ENCODE data around the gene TMEM208. TPM values are rescaled to one million over a fixed set of nuclear protein-coding genes. Genes with fewer than 3 reads are reported as not detected.

TMEM208 gene
- total and polyA plus RNA-seq, 2 of the 13 experiments (the other 11 are each of a cell fraction or from before 2014, with no cell fraction given) = 58.8 to 72.9 TPM

DNA sequence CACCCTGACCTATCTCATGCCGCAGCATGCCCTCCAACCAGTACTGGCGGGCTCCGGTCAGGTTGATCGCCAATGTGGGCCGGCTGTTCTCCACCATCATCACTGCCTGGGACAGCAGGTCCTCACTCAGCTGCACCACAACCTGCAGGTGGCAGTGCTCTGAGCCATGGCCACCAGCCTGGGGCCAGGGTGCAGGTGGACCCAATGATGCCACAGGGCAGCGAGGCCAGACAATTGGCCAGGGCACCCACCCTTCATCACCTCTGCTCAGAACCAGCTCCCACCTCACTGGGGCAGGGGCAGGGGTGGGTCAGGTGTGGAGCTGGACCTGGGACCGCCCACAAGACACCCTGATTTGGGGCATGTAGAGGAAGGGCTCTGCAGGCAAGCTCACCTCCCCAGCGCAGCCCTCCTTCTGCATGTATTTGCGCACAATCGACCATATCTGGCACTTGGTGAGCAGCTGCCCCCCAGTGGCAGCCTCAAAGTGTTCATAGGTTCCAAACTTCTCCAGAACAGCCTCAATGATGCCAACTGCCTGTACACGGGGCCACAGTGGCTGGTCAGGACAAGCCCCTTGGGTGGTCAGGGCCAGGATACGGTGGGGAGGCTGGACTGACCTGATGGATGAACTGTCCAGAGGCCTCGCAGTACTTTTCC is 47.4 kb upstream of the TMEM208 start (continued):
- TF ChIP-seq SOX13 (IDR thresholded peaks at IDR 0.05) = no peak
- no peak for TF ChIP-seq SOX13 (CRISPR knock-in tag; conservative IDR thresholded peaks at IDR 0.05 in 1 of 2, IDR thresholded peaks at IDR 0.05 in 1 of 2)
- no peak for TF ChIP-seq ESRRA (CRISPR knock-in tag; IDR thresholded peaks at IDR 0.05; ENCODE audit: low read depth)
- no peak for TF ChIP-seq HNRNPUL1 (IDR thresholded peaks at IDR 0.05; ENCODE audit: low read depth, low read length)
- peak; percentile 42 for TF ChIP-seq AGO2 (optimal IDR thresholded peaks at IDR 0.05; ENCODE audit: low read depth, low read length)
- TF ChIP-seq, protein P1, sequence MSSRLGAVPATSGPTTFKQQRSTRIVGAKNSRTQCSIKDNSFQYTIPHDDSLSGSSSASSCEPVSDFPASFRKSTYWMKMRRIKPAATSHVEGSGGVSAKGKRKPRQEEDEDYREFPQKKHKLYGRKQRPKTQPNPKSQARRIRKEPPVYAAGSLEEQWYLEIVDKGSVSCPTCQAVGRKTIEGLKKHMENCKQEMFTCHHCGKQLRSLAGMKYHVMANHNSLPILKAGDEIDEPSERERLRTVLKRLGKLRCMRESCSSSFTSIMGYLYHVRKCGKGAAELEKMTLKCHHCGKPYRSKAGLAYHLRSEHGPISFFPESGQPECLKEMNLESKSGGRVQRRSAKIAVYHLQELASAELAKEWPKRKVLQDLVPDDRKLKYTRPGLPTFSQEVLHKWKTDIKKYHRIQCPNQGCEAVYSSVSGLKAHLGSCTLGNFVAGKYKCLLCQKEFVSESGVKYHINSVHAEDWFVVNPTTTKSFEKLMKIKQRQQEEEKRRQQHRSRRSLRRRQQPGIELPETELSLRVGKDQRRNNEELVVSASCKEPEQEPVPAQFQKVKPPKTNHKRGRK (CRISPR knock-in tag; IDR thresholded peaks at IDR 0.05) = no peak
- TF ChIP-seq, protein P2, sequence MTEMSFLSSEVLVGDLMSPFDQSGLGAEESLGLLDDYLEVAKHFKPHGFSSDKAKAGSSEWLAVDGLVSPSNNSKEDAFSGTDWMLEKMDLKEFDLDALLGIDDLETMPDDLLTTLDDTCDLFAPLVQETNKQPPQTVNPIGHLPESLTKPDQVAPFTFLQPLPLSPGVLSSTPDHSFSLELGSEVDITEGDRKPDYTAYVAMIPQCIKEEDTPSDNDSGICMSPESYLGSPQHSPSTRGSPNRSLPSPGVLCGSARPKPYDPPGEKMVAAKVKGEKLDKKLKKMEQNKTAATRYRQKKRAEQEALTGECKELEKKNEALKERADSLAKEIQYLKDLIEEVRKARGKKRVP (CRISPR knock-in tag; IDR thresholded peaks at IDR 0.05) = peak in 1 of 2 experiments; percentile 25; a peak in 1 of 4 replicates

DNA sequence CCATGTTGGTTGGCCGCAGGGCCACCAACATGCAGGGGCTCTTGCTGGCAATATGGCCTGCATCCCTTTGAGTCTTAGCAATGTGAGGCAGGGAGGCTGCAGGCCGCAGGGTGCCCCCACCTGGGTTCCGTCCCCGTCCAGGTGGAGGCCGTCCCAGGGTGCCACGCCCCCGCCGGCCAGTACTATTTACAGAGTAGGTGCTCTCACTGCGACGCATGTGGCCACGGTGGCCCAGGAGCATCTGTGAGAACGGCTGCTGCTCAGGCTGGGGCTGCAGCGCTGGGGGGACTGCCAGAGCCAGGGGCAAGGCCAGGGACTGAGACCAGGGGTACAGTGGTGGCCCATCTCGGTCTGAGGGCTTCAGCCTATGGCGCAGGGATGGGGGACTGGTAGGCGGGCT is 46.8 kb upstream of the TMEM208 start:
- no peaks in the 10 kb centered on the region for H3K9me3 ChIP-seq (ENCODE audit: low read length)
- DNase-seq (ENCODE audit: low spot score) (no peak), ATAC-seq (no peak), FAIRE-seq (no peak)
- H3K79me2 ChIP-seq (ENCODE audit: insufficient read depth, low read length) = no peaks in the 10 kb centered on the region
- H3K9ac ChIP-seq (ENCODE audit: insufficient read depth, low read depth, low read length) = no peak overlapping the region
- BruUV-seq (replicated peaks) = no TSS peak
- ChIA-PET POLR2A (interaction anchor here (1.0 kb wide), 1 partner anchor 19 kb away, joined by 3 read pairs; no protein-coding TSS in a partner anchor), CTCF (ENCODE audit: low intra/inter-chr PET ratio, low total read pairs) (interaction anchor here (1.3 kb wide), 1 partner anchor 226 kb away, joined by 5 read pairs; no protein-coding TSS in a partner anchor)
- H2AFZ ChIP-seq (ENCODE audit: low read length) = no peak overlapping the region
- H3K36me3 ChIP-seq (replicated peaks in 1 of 2; ENCODE audit: control insufficient read depth in 1 of 2, insufficient read depth in 2 of 2, low read length in 2 of 2) = no peaks in the 10 kb centered on the region; a peak in 1 of 5 replicates
- H3K27ac ChIP-seq (ENCODE audit: extremely low read length, insufficient read depth, low read length) = no peak overlapping the region
- no peak overlapping the region for H3K4me3 ChIP-seq (replicated peaks in 1 of 3; ENCODE audit: insufficient read depth in 1 of 3, low read depth in 2 of 3, low read length in 3 of 3)
- intact Hi-C loops (cut with micrococcal nuclease; ENCODE audit: unreplicated experiment) = no loop called here
- peaks cover 40% of the 10 kb centered on the region for H3K4me1 ChIP-seq (ENCODE audit: insufficient read depth, low read length)
- no peaks in the 10 kb centered on the region; the same call in 1 of the 2 replicates for H4K20me1 ChIP-seq (ENCODE audit: insufficient read depth, low read length)
- no peaks in the 10 kb centered on the region; a peak in 1 of 5 replicates for H3K27me3 ChIP-seq (ENCODE audit: control insufficient read depth in 1 of 2, insufficient read depth in 2 of 2, low read length in 2 of 2)
- H3K4me2 ChIP-seq (ENCODE audit: low read depth, low read length) = no peak overlapping the region
- WGBS (ENCODE audit: low lambda C conversion rate) = 82% methylated on average over 15 of the region's 16 CpGs
- in situ Hi-C loops (cut with HindIII; ENCODE audit: extremely low pct_ligation_motif_present, low pct_unique_long_range_greater_than_20kb) = no loop called here
- TF ChIP-seq MATR3 (CRISPR knock-in tag; IDR thresholded peaks at IDR 0.05) (no peak), ZNF282 (IDR thresholded peaks at IDR 0.05; ENCODE audit: partially characterized antibody) (no peak), MBNL3 (CRISPR knock-in tag; conservative IDR thresholded peaks at IDR 0.05) (no peak), ZNF609 (CRISPR knock-in tag; IDR thresholded peaks at IDR 0.05; ENCODE audit: borderline replicate concordance) (no peak), ZNF275 (CRISPR knock-in tag; IDR thresholded peaks at IDR 0.05; ENCODE audit: borderline replicate concordance) (no peak), RFX3 (CRISPR knock-in tag; IDR thresholded peaks at IDR 0.05) (no peak), RBM22 (optimal IDR thresholded peaks at IDR 0.05; ENCODE audit: low read length) (no peak)

All from HepG2 (cell line).